Measurements from ENCODE around the gene MLST8. TPM values are rescaled to one million over a fixed set of nuclear protein-coding genes. Genes with fewer than 3 reads are reported as not detected.
A peak's percentile ranks its signal among the peaks of the same experiment; 100 is the strongest.

MLST8 gene
- total and polyA plus RNA-seq, 2 donors (not counting 1 experiment from before 2014, with no cell fraction given) = 36.1 to 112 TPM

DNA sequence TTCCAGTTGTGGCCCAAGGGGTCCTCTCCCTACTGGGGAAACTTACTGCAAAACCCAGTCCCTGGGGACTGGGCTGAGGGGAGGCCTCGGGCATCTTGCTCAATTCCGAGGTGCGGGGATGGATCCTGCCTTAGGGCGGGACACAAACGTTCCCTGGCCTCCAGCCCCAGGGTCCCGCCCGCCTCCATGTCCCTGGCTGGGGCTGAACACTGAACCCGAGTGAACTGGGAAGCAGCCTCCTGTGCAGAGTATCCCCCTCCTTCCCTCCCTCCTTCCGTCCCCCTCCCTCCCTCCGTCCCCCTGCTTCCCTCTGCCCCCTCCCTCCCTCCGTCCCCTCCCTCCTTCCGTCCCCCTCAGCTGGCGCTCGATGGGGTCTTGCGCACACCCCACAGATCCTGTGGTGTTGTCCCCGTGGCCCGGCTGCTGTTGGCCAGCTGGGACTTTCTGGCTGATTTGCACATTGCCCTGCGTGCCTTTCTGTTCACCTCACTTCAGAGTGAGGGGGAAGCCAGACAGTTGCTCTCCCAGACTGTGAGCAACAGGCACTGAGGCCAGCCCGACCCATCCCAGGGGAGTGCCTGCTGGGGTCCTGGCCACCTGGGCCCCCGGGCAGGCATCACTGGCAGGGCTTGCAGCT lies 44.2 kb upstream of the MLST8 start:
- no peak for DNase-seq
- Histone ChIP-seq H3K9me3 (ENCODE audit: control extremely low read depth in 1 of 3, control insufficient read depth in 2 of 3, insufficient read depth in 1 of 3, low read length in 2 of 3) (peaks cover 0 to 14% (median 0%) of the 10 kb centered on the region in 3 donors), H3K27me3 (replicated peaks in 1 of 4; ENCODE audit: control extremely low read depth in 1 of 4, control insufficient read depth in 3 of 4, insufficient read depth in 4 of 4, low read length in 3 of 4) (no peaks in the 10 kb centered on the region), H3K4me2 (replicated peaks; ENCODE audit: low read depth, low read length, poor library complexity, severe bottlenecking) (peak overlapping the region; percentile 25), H3K9ac (ENCODE audit: low read length) (no peak overlapping the region), H2AFZ (ENCODE audit: insufficient read depth, low read depth, low read length, poor library complexity, severe bottlenecking) (no peak overlapping the region), H3K27ac (ENCODE audit: low read length in 2 of 2) (no peak overlapping the region), H3K79me2 (ENCODE audit: control insufficient read depth, insufficient read depth, low read length) (peaks cover 82% of the 10 kb centered on the region), H3K4me3 (ENCODE audit: control extremely low read depth in 1 of 5, extremely low read depth in 1 of 5, insufficient read depth in 1 of 5, low read depth in 2 of 5, low read length in 4 of 5) (no peak overlapping the region), H3K36me3 (replicated peaks in 1 of 2; ENCODE audit: control extremely low read depth in 1 of 2, control insufficient read depth in 1 of 2, extremely low read depth in 1 of 2, insufficient read depth in 2 of 2, low read length in 1 of 2) (peaks cover 0 to 5% of the 10 kb centered on the region in 2 experiments), H3K4me1 (ENCODE audit: control insufficient read depth in 2 of 2, insufficient read depth in 2 of 2, low read length in 2 of 2) (peaks cover 10 to 37% of the 10 kb centered on the region in 2 donors), H4K20me1 (ENCODE audit: control insufficient read depth, insufficient read depth, low read length, poor library complexity, severe bottlenecking) (peaks cover 75% of the 10 kb centered on the region)
- Mint-ChIP-seq H3K4me3 (peak overlapping the region; percentile 19), H3K9me3 (ENCODE audit: insufficient read depth) (no peaks in the 10 kb centered on the region), H3K27ac (peak overlapping the region; percentile 56), H3K4me1 (peaks cover 32% of the 10 kb centered on the region), H3K27me3 (no peaks in the 10 kb centered on the region)
- ChIA-PET CTCF (interaction anchor here (1.3 to 1.9 kb wide), 2 partner anchors 21 to 34 kb away, joined by 5 read pairs; no protein-coding TSS in a partner anchor), POLR2A (no interaction called here)
- TF ChIP-seq EZH2 (IDR thresholded peaks at IDR 0.05; ENCODE audit: borderline replicate concordance, insufficient read depth, low read depth, low read length, poor library complexity, severe bottlenecking) = no peak
- TF ChIP-seq, protein P1, sequence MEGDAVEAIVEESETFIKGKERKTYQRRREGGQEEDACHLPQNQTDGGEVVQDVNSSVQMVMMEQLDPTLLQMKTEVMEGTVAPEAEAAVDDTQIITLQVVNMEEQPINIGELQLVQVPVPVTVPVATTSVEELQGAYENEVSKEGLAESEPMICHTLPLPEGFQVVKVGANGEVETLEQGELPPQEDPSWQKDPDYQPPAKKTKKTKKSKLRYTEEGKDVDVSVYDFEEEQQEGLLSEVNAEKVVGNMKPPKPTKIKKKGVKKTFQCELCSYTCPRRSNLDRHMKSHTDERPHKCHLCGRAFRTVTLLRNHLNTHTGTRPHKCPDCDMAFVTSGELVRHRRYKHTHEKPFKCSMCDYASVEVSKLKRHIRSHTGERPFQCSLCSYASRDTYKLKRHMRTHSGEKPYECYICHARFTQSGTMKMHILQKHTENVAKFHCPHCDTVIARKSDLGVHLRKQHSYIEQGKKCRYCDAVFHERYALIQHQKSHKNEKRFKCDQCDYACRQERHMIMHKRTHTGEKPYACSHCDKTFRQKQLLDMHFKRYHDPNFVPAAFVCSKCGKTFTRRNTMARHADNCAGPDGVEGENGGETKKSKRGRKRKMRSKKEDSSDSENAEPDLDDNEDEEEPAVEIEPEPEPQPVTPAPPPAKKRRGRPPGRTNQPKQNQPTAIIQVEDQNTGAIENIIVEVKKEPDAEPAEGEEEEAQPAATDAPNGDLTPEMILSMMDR (IDR thresholded peaks at IDR 0.05) = no peak
- peak; percentile 12 for ATAC-seq (ENCODE audit: low read depth)
- WGBS (ENCODE audit: insufficient coverage) = 72% methylated on average over 15 of the region's 20 CpGs
- intact Hi-C loops (cut with micrococcal nuclease) = no loop called here

DNA sequence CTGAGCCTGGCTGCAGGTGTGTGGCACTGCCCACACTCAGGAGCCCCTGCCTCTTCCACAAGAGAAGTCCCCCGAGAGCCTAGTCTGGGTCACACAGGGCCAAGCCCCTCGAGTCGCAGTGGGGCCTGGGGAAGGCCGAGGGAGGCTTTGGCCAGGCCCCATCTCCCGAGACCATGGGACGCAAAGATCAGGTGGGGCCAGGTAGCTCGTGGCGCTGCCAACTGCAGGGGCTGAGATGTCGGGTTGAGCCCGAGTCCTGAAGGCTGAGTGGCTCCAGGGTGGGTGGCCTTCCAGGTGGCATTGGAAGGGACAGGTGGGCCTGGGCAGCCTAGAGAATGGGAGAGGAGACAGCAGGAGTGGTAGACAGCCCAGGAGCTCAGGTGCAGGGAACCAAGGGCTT lies 43.3 kb upstream of the MLST8 start:
- Mint-ChIP-seq H3K4me1 (peaks cover 24% of the 10 kb centered on the region), H3K9me3 (ENCODE audit: insufficient read depth) (no peaks in the 10 kb centered on the region), H3K4me3 (no peak overlapping the region), H3K27ac (peak overlapping the region; percentile 53), H3K27me3 (no peaks in the 10 kb centered on the region)
- no peak overlapping the region for H3K9ac ChIP-seq (ENCODE audit: low read length)
- TF ChIP-seq, protein P1 (IDR thresholded peaks at IDR 0.05) = no peak
- TF ChIP-seq EZH2 (IDR thresholded peaks at IDR 0.05; ENCODE audit: borderline replicate concordance, insufficient read depth, low read depth, low read length, poor library complexity, severe bottlenecking) = no peak
- no peak overlapping the region for H3K4me3 ChIP-seq (ENCODE audit: control extremely low read depth in 1 of 5, extremely low read depth in 1 of 5, insufficient read depth in 1 of 5, low read depth in 2 of 5, low read length in 4 of 5)
- intact Hi-C loops (cut with micrococcal nuclease) = no loop called here
- H4K20me1 ChIP-seq (ENCODE audit: control insufficient read depth, insufficient read depth, low read length, poor library complexity, severe bottlenecking) = peaks cover 74% of the 10 kb centered on the region
- ChIA-PET CTCF (interaction anchor here (0.8 to 1.9 kb wide), 2 partner anchors 22 to 89 kb away, joined by 3 to 5 read pairs; partner anchors contain the start of gene ECI1), POLR2A (no interaction called here)
- peaks cover 3 to 28% of the 10 kb centered on the region in 2 donors for H3K4me1 ChIP-seq (ENCODE audit: control insufficient read depth in 2 of 2, insufficient read depth in 2 of 2, low read length in 2 of 2)
- 98% methylated on average over 10 of the region's 10 CpGs for WGBS (ENCODE audit: insufficient coverage)
- peaks cover 0 to 12% of the 10 kb centered on the region in 2 experiments for H3K36me3 ChIP-seq (replicated peaks in 1 of 2; ENCODE audit: control extremely low read depth in 1 of 2, control insufficient read depth in 1 of 2, extremely low read depth in 1 of 2, insufficient read depth in 2 of 2, low read length in 1 of 2)
- DNase-seq (no peak), ATAC-seq (ENCODE audit: low read depth) (no peak)
- H3K27me3 ChIP-seq (replicated peaks in 1 of 4; ENCODE audit: control extremely low read depth in 1 of 4, control insufficient read depth in 3 of 4, insufficient read depth in 4 of 4, low read length in 3 of 4) = no peaks in the 10 kb centered on the region
- H3K27ac ChIP-seq (ENCODE audit: low read length in 2 of 2) = no peak overlapping the region
- H3K9me3 ChIP-seq (ENCODE audit: control extremely low read depth in 1 of 3, control insufficient read depth in 2 of 3, insufficient read depth in 1 of 3, low read length in 2 of 3) = peaks cover 0 to 14% (median 0%) of the 10 kb centered on the region in 3 donors
- peaks cover 82% of the 10 kb centered on the region for H3K79me2 ChIP-seq (ENCODE audit: control insufficient read depth, insufficient read depth, low read length)
- H2AFZ ChIP-seq (ENCODE audit: insufficient read depth, low read depth, low read length, poor library complexity, severe bottlenecking) = no peak overlapping the region
- no peak overlapping the region for H3K4me2 ChIP-seq (replicated peaks; ENCODE audit: low read depth, low read length, poor library complexity, severe bottlenecking)

Data from B cell (primary cell).